ENCODE results near the gene LRRC4C. TPM values are rescaled to one million over a fixed set of nuclear protein-coding genes. Genes with fewer than 3 reads are reported as not detected.
A peak's percentile ranks its signal among the peaks of the same experiment; 100 is the strongest.

The LRRC4C gene
- total and polyA plus RNA-seq, 2 experiments from 2014 or later: not detected

DNA sequence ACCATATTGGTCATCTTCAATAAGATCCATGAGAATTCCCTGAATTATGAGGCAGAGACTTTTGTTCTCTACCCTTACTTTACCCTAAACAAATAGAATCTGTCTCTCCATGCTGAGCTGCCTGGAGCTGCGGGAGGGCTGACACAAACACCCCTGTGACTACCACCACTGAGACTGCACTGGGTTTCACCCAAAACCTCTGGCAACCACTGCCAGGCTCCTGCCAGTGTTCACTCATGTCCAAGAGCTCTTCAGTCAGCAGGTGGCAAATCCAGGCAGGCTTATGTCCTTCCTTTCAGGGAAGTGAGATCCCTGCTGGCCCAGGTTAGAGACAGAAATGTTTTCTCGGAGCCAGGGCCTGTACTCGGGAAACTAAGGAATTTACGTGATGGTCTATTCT, 1105.3 kb downstream of the LRRC4C start:
- TF ChIP-seq EZH2 (IDR thresholded peaks at IDR 0.05; ENCODE audit: insufficient read depth, poor library complexity, severe bottlenecking) (no peak), EZH2phosphoT487 (IDR thresholded peaks at IDR 0.05; ENCODE audit: insufficient read depth, low read depth) (no peak)
- Histone ChIP-seq H3K27me3 (replicated peaks; ENCODE audit: insufficient read depth) (no peaks in the 10 kb centered on the region), H3K27ac (no peak overlapping the region), H3F3A (ENCODE audit: insufficient read depth) (no peaks in the 10 kb centered on the region), H3K4me1 (ENCODE audit: insufficient read depth) (no peaks in the 10 kb centered on the region), H3K9ac (no peak overlapping the region), H3K9me2 (ENCODE audit: insufficient read depth) (no peaks in the 10 kb centered on the region), H2AFZ (no peak overlapping the region), H3K36me3 (ENCODE audit: low read depth) (no peaks in the 10 kb centered on the region), H3K4me2 (ENCODE audit: unreplicated experiment) (no peak overlapping the region), H4K20me1 (ENCODE audit: insufficient read depth) (no peaks in the 10 kb centered on the region), H3K9me3 (ENCODE audit: low read depth) (no peaks in the 10 kb centered on the region), H3K79me2 (ENCODE audit: insufficient read depth) (no peaks in the 10 kb centered on the region), H3K4me3 (no peak overlapping the region)
- 36 to 56% methylated on average over 4 of the region's 4 CpGs for WGBS, 2 experiments (ENCODE audit: low coverage in 1 of 2, low lambda C conversion rate in 2 of 2, missing lambda C conversion rate in 2 of 2)
- in situ Hi-C loops (cut with MboI): no loop called here
- no peak for DNase-seq

DNA sequence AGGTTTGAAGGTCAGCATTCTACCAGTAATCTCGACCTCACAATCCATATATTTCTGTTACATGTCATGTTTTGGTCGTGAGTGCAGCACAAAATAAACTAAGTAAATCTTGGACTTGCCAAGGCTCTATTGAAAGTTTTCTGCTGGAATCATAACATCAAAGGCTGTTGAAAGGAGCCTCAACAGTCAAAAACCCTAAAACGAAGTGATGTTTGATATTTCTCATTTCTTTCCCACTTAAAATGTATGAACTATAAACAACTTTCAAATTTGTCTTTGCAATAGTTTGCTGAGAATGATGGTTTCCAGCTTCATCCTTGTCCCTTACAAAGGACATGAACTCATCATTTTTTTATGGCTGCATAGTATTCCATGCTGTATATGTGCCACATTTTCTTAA, 1118.5 kb downstream of the LRRC4C start:
- Histone ChIP-seq H3K4me3 (no peak overlapping the region), H3F3A (ENCODE audit: insufficient read depth) (no peaks in the 10 kb centered on the region), H3K36me3 (ENCODE audit: low read depth) (no peaks in the 10 kb centered on the region), H4K20me1 (ENCODE audit: insufficient read depth) (no peaks in the 10 kb centered on the region), H3K27me3 (replicated peaks; ENCODE audit: insufficient read depth) (no peaks in the 10 kb centered on the region), H3K9ac (no peak overlapping the region), H3K9me2 (ENCODE audit: insufficient read depth) (no peaks in the 10 kb centered on the region), H3K9me3 (ENCODE audit: low read depth) (no peaks in the 10 kb centered on the region), H3K27ac (no peak overlapping the region), H3K4me2 (ENCODE audit: unreplicated experiment) (no peak overlapping the region), H3K4me1 (ENCODE audit: insufficient read depth) (no peaks in the 10 kb centered on the region), H2AFZ (no peak overlapping the region), H3K79me2 (ENCODE audit: insufficient read depth) (no peaks in the 10 kb centered on the region)
- in situ Hi-C loops (cut with MboI): no loop called here
- WGBS, 2 experiments (ENCODE audit: low coverage in 1 of 2, low lambda C conversion rate in 2 of 2, missing lambda C conversion rate in 2 of 2): 1 to 2% methylated on average over 3 of the region's 3 CpGs
- no peak for TF ChIP-seq EZH2phosphoT487 (IDR thresholded peaks at IDR 0.05; ENCODE audit: insufficient read depth, low read depth)
- no peak for TF ChIP-seq EZH2 (IDR thresholded peaks at IDR 0.05; ENCODE audit: insufficient read depth, poor library complexity, severe bottlenecking)
- DNase-seq: no peak

DNA sequence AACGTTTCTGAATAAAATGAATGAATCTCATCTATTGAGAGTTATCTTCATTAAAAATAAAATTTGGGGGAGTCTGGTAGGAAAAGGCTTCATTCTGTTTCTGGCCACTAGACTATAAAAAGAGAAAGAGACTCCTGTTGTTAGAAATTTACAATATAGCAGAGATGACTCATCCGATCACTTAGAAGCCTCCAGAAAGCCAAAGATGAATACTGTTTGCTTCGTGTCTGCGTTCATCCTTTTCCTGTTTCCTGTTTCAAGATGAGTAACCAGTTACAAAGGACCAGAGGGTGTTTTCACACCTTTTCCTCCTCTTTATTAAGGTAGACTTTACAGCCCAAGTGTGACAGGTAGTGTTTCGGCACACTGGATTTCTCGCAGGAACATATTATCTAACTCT, 1120.7 kb downstream of the LRRC4C start:
- no peak overlapping the region for H3K4me2 ChIP-seq (ENCODE audit: unreplicated experiment)
- no peaks in the 10 kb centered on the region for H3F3A ChIP-seq (ENCODE audit: insufficient read depth)
- no peaks in the 10 kb centered on the region for H3K4me1 ChIP-seq (ENCODE audit: insufficient read depth)
- H3K79me2 ChIP-seq (ENCODE audit: insufficient read depth): no peaks in the 10 kb centered on the region
- no peaks in the 10 kb centered on the region for H3K9me3 ChIP-seq (ENCODE audit: low read depth)
- in situ Hi-C loops (cut with MboI): no loop called here
- TF ChIP-seq EZH2phosphoT487 (IDR thresholded peaks at IDR 0.05; ENCODE audit: insufficient read depth, low read depth): no peak
- no peak for TF ChIP-seq EZH2 (IDR thresholded peaks at IDR 0.05; ENCODE audit: insufficient read depth, poor library complexity, severe bottlenecking)
- H3K27me3 ChIP-seq (replicated peaks; ENCODE audit: insufficient read depth): no peaks in the 10 kb centered on the region
- H3K4me3 ChIP-seq: no peak overlapping the region
- DNase-seq: peak; percentile 38
- no peaks in the 10 kb centered on the region for H3K9me2 ChIP-seq (ENCODE audit: insufficient read depth)
- no peak overlapping the region for H2AFZ ChIP-seq
- 28 to 37% methylated on average over 6 of the region's 6 CpGs for WGBS, 2 experiments (ENCODE audit: low coverage in 1 of 2, low lambda C conversion rate in 2 of 2, missing lambda C conversion rate in 2 of 2)
- H3K36me3 ChIP-seq (ENCODE audit: low read depth): no peaks in the 10 kb centered on the region
- H3K9ac ChIP-seq: no peak overlapping the region
- no peak overlapping the region for H3K27ac ChIP-seq
- no peaks in the 10 kb centered on the region for H4K20me1 ChIP-seq (ENCODE audit: insufficient read depth)

DNA sequence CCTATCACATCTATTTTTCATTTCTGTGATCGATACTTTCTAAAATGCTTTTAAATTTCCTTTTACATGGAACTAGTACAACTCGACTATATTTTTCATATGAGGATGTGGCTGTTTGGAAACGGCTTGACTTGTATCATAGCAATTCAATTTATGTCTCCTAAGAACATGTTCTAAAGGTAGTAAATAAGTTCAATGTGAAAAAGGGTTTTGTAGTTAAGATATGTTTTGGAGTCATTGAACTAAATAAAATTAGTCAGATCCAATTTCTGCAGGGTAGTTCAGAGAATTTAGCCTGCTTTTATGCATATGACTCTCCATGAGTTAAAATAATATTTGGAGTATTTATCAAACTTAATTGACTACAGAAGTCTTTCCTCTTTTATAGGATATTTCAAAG, 1121.4 kb downstream of the LRRC4C start:
- no peak overlapping the region for H3K27ac ChIP-seq
- no peaks in the 10 kb centered on the region for H3K27me3 ChIP-seq (replicated peaks; ENCODE audit: insufficient read depth)
- H3K4me3 ChIP-seq: no peak overlapping the region
- H3K36me3 ChIP-seq (ENCODE audit: low read depth): no peaks in the 10 kb centered on the region
- no peaks in the 10 kb centered on the region for H4K20me1 ChIP-seq (ENCODE audit: insufficient read depth)
- no peaks in the 10 kb centered on the region for H3K79me2 ChIP-seq (ENCODE audit: insufficient read depth)
- H3F3A ChIP-seq (ENCODE audit: insufficient read depth): no peaks in the 10 kb centered on the region
- WGBS, 2 experiments (ENCODE audit: low coverage in 1 of 2, low lambda C conversion rate in 2 of 2, missing lambda C conversion rate in 2 of 2): 13 to 14% methylated on average over 3 of the region's 3 CpGs
- no peaks in the 10 kb centered on the region for H3K9me3 ChIP-seq (ENCODE audit: low read depth)
- in situ Hi-C loops (cut with MboI): no loop called here
- no peak overlapping the region for H2AFZ ChIP-seq
- no peak for DNase-seq
- H3K4me2 ChIP-seq (ENCODE audit: unreplicated experiment): no peak overlapping the region
- no peaks in the 10 kb centered on the region for H3K9me2 ChIP-seq (ENCODE audit: insufficient read depth)
- H3K9ac ChIP-seq: no peak overlapping the region
- TF ChIP-seq EZH2 (IDR thresholded peaks at IDR 0.05; ENCODE audit: insufficient read depth, poor library complexity, severe bottlenecking): no peak
- no peak for TF ChIP-seq EZH2phosphoT487 (IDR thresholded peaks at IDR 0.05; ENCODE audit: insufficient read depth, low read depth)
- no peaks in the 10 kb centered on the region for H3K4me1 ChIP-seq (ENCODE audit: insufficient read depth)

DNA sequence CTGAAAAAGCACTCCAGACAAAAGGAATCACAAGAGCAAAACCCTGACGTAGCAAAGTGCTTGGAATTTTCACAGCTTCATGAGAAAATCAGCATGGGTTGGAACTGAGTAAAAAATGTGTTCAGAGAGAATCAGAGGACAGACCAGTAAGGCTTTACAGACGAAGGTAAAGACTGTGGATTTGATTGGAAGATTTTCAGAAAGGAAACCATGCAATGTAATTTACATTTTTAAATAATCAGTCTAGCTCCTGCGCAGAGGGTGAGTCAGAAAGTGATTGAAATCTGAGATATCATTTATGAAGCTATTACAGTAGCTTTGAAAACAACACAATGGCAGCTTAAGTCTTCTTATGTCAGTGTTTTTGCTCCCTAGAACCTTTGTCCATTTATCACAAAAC, 1122.3 kb downstream of the LRRC4C start:
- Histone ChIP-seq H3K9me3 (ENCODE audit: low read depth) (no peaks in the 10 kb centered on the region), H3K36me3 (ENCODE audit: low read depth) (no peaks in the 10 kb centered on the region), H3F3A (ENCODE audit: insufficient read depth) (no peaks in the 10 kb centered on the region), H4K20me1 (ENCODE audit: insufficient read depth) (no peaks in the 10 kb centered on the region), H3K27me3 (replicated peaks; ENCODE audit: insufficient read depth) (no peaks in the 10 kb centered on the region), H3K79me2 (ENCODE audit: insufficient read depth) (no peaks in the 10 kb centered on the region), H3K4me2 (ENCODE audit: unreplicated experiment) (no peak overlapping the region), H3K4me3 (no peak overlapping the region), H3K27ac (no peak overlapping the region), H3K9me2 (ENCODE audit: insufficient read depth) (no peaks in the 10 kb centered on the region), H3K4me1 (ENCODE audit: insufficient read depth) (no peaks in the 10 kb centered on the region), H2AFZ (no peak overlapping the region), H3K9ac (no peak overlapping the region)
- no peak for DNase-seq
- 22 to 24% methylated on average over 3 of the region's 3 CpGs for WGBS, 2 experiments (ENCODE audit: low coverage in 1 of 2, low lambda C conversion rate in 2 of 2, missing lambda C conversion rate in 2 of 2)
- TF ChIP-seq EZH2phosphoT487 (IDR thresholded peaks at IDR 0.05; ENCODE audit: insufficient read depth, low read depth): no peak
- TF ChIP-seq EZH2 (IDR thresholded peaks at IDR 0.05; ENCODE audit: insufficient read depth, poor library complexity, severe bottlenecking): no peak
- in situ Hi-C loops (cut with MboI): no loop called here
